Measurements from ENCODE around the gene CPXM2.

CPXM2 gene

DNA sequence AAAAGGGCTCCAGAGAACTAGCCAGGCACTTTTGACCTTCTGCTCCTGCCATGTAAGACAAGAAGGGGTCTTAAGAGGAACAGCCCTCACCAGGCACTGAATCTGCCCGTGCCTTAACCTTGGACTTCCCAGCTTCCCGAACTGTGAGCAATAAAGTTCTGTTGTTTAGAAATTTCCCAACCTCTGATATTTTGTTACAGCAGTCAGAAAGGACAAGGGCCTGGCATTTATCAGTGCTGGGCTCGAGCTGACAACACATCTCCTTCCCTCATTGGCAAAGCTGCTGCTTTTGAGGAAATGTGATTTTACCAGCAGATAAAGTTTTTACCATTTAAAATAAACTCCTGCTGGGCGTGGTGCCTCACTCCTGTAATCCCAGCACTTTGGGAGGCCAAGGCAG lies 122.0 kb downstream of the CPXM2 start:
- no peak overlapping the region for H3K27ac ChIP-seq (ENCODE audit: low read depth, low read length)
- H3K36me3 ChIP-seq (ENCODE audit: control insufficient read depth, insufficient read depth, low read length): no peaks in the 10 kb centered on the region
- no peak overlapping the region for H3K4me3 ChIP-seq (ENCODE audit: low read depth, low read length)
- no peaks in the 10 kb centered on the region for H3K27me3 ChIP-seq (ENCODE audit: control insufficient read depth, insufficient read depth, low read length)
- H3K9me3 ChIP-seq (ENCODE audit: control insufficient read depth, insufficient read depth, low read depth, low read length): no peaks in the 10 kb centered on the region; the same call in 1 of the 2 replicates
- no peaks in the 10 kb centered on the region for H3K4me1 ChIP-seq (ENCODE audit: control insufficient read depth, insufficient read depth, low read length)
- no peak overlapping the region for H3K9ac ChIP-seq (ENCODE audit: low read length)

DNA sequence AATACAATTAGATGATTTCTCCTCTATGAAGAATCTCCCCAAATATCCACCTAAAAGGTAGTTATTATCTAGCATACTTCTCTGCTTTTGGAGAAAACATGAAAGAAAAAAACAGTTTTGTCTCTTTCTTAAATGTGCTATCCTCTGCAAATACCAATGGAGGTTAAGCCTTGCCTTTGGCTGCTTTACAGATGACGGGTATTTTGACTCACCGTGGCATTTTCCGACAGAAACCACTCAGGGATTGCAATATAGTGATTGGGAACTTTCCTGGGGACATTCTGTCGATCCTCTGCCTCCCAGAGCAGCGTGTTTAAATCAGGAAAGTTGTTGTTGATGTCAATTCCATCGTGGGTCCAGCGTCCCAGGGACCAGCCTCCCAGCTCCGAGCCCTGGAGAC lies 124.8 kb downstream of the CPXM2 start:
- Histone ChIP-seq H3K4me3 (ENCODE audit: low read depth, low read length) (no peak overlapping the region), H3K36me3 (ENCODE audit: control insufficient read depth, insufficient read depth, low read length) (no peaks in the 10 kb centered on the region), H3K4me1 (ENCODE audit: control insufficient read depth, insufficient read depth, low read length) (no peaks in the 10 kb centered on the region), H3K27me3 (ENCODE audit: control insufficient read depth, insufficient read depth, low read length) (no peaks in the 10 kb centered on the region; the same call in 1 of the 2 replicates), H3K9me3 (ENCODE audit: control insufficient read depth, insufficient read depth, low read depth, low read length) (no peaks in the 10 kb centered on the region), H3K9ac (ENCODE audit: low read length) (no peak overlapping the region), H3K27ac (ENCODE audit: low read depth, low read length) (no peak overlapping the region)

DNA sequence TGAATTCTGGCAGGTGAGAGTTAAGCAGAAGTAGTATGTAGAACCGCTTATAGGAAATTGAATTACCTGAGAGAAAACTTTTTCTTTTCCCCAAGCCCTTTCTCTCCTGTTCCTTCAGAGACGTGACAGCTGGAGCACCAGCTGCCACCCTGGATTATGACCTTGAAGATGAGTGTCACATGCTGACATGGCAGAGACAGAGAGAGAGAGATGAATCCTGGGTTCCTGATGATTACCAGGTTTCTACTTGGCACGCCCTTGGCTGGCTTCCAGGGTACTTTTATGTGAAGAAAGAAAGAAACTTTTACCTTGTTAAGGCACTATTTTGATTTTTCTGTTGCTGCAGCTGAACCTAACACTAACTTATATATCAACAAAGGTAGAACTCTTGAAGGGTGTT lies 125.6 kb downstream of the CPXM2 start:
- no peaks in the 10 kb centered on the region for H3K36me3 ChIP-seq (ENCODE audit: control insufficient read depth, insufficient read depth, low read length)
- no peaks in the 10 kb centered on the region; the same call in 1 of the 2 replicates for H3K27me3 ChIP-seq (ENCODE audit: control insufficient read depth, insufficient read depth, low read length)
- no peaks in the 10 kb centered on the region for H3K9me3 ChIP-seq (ENCODE audit: control insufficient read depth, insufficient read depth, low read depth, low read length)
- no peak overlapping the region for H3K9ac ChIP-seq (ENCODE audit: low read length)
- H3K27ac ChIP-seq (ENCODE audit: low read depth, low read length): no peak overlapping the region
- H3K4me3 ChIP-seq (ENCODE audit: low read depth, low read length): no peak overlapping the region
- no peaks in the 10 kb centered on the region for H3K4me1 ChIP-seq (ENCODE audit: control insufficient read depth, insufficient read depth, low read length)

DNA sequence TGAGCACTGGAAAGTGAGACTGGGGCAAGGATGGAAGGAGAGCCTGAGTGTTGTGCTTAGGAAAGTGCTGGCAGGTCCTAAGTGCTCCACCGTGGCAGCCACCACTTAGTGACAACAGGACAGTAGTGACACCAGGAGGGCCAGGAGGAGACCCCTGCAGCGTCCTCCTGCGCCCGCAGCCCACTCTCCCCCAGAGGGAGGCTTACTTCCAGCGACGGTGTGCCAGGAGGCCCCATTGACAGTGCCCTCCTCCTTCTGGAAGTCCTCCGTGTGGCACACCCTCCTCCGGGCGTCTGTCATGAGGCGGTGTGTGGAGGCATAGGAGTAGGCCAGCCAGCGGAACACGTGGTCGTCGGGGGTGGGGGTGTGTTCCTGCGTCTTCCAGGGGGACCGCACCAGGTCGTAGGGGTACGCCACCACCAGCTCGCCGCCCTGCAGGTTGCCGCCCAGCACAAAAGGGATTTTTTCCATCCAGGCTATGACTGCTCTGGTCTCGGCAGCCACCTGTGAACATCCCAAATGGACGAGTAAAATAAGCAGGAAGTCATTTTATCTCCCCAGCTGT lies 129.9 kb downstream of the CPXM2 start:
- H3K27me3 ChIP-seq (ENCODE audit: control insufficient read depth, insufficient read depth, low read length): no peaks in the 10 kb centered on the region; the same call in 1 of the 2 replicates
- H3K27ac ChIP-seq (ENCODE audit: low read depth, low read length): no peak overlapping the region
- no peaks in the 10 kb centered on the region for H3K36me3 ChIP-seq (ENCODE audit: control insufficient read depth, insufficient read depth, low read length)
- H3K4me3 ChIP-seq (ENCODE audit: low read depth, low read length): no peak overlapping the region
- peaks cover 13% of the 10 kb centered on the region; the same call in 1 of the 2 replicates for H3K4me1 ChIP-seq (ENCODE audit: control insufficient read depth, insufficient read depth, low read length)
- no peaks in the 10 kb centered on the region for H3K9me3 ChIP-seq (ENCODE audit: control insufficient read depth, insufficient read depth, low read depth, low read length)
- no peak overlapping the region for H3K9ac ChIP-seq (ENCODE audit: low read length)

DNA sequence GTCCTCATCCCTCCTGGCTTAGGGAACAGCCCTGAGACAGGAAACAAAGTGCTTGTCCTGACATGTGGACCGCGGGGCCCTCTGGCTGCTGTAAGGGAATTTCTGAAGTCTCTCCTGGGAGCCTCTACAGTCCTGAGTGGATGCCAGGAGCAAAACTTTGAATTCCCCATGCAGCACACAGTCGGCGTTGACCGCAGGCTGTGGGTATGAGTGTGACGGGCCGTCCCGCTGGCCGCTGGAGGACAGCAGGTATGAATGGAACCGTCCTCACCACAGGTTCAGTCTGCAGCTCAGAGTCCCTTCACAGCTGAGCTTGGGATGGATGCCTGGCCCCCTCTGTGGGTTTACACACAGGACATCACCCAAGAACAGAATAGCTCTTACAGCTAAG lies 130.6 kb downstream of the CPXM2 start:
- no peak overlapping the region for H3K9ac ChIP-seq (ENCODE audit: low read length)
- no peak overlapping the region for H3K27ac ChIP-seq (ENCODE audit: low read depth, low read length)
- no peaks in the 10 kb centered on the region; the same call in 1 of the 2 replicates for H3K27me3 ChIP-seq (ENCODE audit: control insufficient read depth, insufficient read depth, low read length)
- no peaks in the 10 kb centered on the region for H3K9me3 ChIP-seq (ENCODE audit: control insufficient read depth, insufficient read depth, low read depth, low read length)
- H3K4me1 ChIP-seq (ENCODE audit: control insufficient read depth, insufficient read depth, low read length): peaks cover 13% of the 10 kb centered on the region; the same call in 1 of the 2 replicates
- no peak overlapping the region for H3K4me3 ChIP-seq (ENCODE audit: low read depth, low read length)
- H3K36me3 ChIP-seq (ENCODE audit: control insufficient read depth, insufficient read depth, low read length): no peaks in the 10 kb centered on the region

DNA sequence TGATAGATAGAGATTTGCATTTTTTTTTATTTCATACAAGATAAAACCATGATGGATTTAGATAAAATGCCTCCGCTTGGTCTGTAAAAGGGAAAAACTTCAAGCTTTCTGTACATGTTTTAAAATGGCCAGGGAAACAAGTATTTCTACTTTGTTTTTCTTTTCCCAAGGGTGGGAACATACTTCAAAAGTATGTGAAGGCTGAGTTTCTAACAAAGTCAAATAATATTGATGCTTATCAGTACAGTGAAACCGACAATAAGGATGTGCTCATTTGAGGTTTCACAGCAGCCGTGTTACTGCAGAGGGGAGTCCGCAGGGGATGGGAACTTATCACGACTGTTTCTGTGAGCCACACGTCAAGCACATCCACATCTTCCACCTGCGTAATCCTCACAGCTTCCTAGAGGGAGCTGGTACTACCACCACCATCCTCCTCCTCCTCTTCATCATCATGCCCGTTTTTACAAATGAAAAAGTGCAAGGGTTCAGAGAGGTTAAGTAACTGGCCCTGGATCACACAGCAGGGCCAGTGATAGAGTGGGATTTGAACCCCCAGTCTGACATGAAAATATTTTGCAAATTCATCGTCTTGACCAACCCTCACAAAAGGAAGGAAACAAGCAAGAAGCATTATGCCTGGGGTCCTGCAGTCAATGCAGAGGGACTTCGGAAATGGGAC lies 131.1 kb downstream of the CPXM2 start:
- Histone ChIP-seq H3K9me3 (ENCODE audit: control insufficient read depth, insufficient read depth, low read depth, low read length) (no peaks in the 10 kb centered on the region), H3K4me3 (ENCODE audit: low read depth, low read length) (no peak overlapping the region), H3K4me1 (ENCODE audit: control insufficient read depth, insufficient read depth, low read length) (peaks cover 19% of the 10 kb centered on the region), H3K27ac (ENCODE audit: low read depth, low read length) (no peak overlapping the region), H3K36me3 (ENCODE audit: control insufficient read depth, insufficient read depth, low read length) (no peaks in the 10 kb centered on the region), H3K9ac (ENCODE audit: low read length) (no peak overlapping the region), H3K27me3 (ENCODE audit: control insufficient read depth, insufficient read depth, low read length) (no peaks in the 10 kb centered on the region; the same call in 1 of the 2 replicates)

DNA sequence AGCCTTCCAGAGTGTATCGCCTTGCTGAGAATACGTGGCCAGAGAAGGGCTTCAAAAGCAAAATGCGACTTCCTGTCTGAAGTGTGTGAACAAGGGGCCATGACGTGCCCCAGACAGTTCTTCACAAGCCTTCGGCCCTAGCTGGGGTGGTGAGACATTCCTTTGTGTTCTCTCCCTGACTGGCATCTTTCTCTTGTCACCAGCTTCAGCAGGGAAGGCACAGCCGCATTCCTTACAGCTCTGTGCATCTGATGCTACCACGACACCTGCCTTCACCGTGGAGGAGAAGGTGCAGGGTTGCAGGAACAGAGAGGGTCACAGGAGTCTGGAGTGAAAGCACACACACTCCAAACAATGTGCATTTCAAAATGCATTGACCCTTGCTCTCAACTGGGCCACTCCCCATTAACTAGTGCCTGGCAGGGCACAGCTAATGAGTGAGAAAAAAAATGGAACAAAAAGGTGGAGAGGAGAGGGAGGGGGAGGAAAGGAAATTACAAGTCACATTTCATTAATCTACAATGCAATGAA lies 132.0 kb downstream of the CPXM2 start:
- H3K4me1 ChIP-seq (ENCODE audit: control insufficient read depth, insufficient read depth, low read length): peaks cover 27% of the 10 kb centered on the region
- H3K27ac ChIP-seq (ENCODE audit: low read depth, low read length): no peak overlapping the region
- no peak overlapping the region for H3K9ac ChIP-seq (ENCODE audit: low read length)
- no peaks in the 10 kb centered on the region for H3K36me3 ChIP-seq (ENCODE audit: control insufficient read depth, insufficient read depth, low read length)
- H3K27me3 ChIP-seq (ENCODE audit: control insufficient read depth, insufficient read depth, low read length): no peaks in the 10 kb centered on the region; the same call in 1 of the 2 replicates
- H3K4me3 ChIP-seq (ENCODE audit: low read depth, low read length): no peak overlapping the region
- H3K9me3 ChIP-seq (ENCODE audit: control insufficient read depth, insufficient read depth, low read depth, low read length): no peaks in the 10 kb centered on the region

DNA sequence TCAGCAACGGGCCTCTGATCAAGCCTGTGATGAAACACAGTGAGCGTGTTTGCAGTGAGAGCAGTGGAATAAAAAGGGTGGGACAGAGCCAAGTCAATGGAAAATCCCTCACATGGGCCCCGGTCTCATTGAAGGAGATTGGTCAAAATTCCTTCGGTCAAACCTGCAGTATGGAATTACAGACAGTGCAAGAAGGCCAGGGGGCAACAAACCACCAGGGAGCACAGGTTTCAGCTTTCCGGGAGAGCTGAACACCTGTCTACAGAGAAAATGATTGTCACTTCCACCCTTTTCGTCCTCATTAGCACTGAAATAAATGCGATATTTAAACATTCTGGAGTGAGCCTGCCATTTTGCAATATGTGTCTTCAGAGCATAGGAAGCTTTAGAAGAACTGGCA lies 132.6 kb downstream of the CPXM2 start:
- Histone ChIP-seq H3K27me3 (ENCODE audit: control insufficient read depth, insufficient read depth, low read length) (no peaks in the 10 kb centered on the region; the same call in 1 of the 2 replicates), H3K36me3 (ENCODE audit: control insufficient read depth, insufficient read depth, low read length) (no peaks in the 10 kb centered on the region), H3K4me3 (ENCODE audit: low read depth, low read length) (no peak overlapping the region), H3K9ac (ENCODE audit: low read length) (no peak overlapping the region), H3K9me3 (ENCODE audit: control insufficient read depth, insufficient read depth, low read depth, low read length) (no peaks in the 10 kb centered on the region), H3K4me1 (ENCODE audit: control insufficient read depth, insufficient read depth, low read length) (peaks cover 32% of the 10 kb centered on the region), H3K27ac (ENCODE audit: low read depth, low read length) (no peak overlapping the region)

DNA sequence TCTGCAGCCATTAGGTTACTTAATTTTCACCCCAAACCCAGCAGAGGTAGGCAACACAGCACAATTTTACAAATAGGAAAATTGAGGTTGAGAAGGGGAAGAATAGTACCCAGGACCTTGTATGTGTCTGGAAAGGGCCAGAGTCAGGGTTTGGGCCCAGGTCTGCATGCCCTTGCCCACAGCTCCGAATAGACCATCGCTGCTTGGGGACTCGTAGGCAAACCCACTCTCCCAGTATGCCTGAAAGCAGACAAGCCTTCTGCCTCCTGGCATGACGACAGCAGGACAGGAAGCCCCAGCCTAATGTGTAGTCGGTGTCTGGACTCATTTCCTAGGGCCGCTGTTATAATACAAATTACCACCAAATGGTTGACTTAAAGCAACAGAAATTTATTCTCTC lies 133.8 kb downstream of the CPXM2 start:
- no peak overlapping the region for H3K27ac ChIP-seq (ENCODE audit: low read depth, low read length)
- H3K4me3 ChIP-seq (ENCODE audit: low read depth, low read length): no peak overlapping the region
- H3K27me3 ChIP-seq (ENCODE audit: control insufficient read depth, insufficient read depth, low read length): no peaks in the 10 kb centered on the region; the same call in 1 of the 2 replicates
- no peak overlapping the region for H3K9ac ChIP-seq (ENCODE audit: low read length)
- H3K9me3 ChIP-seq (ENCODE audit: control insufficient read depth, insufficient read depth, low read depth, low read length): no peaks in the 10 kb centered on the region
- peaks cover 38% of the 10 kb centered on the region for H3K4me1 ChIP-seq (ENCODE audit: control insufficient read depth, insufficient read depth, low read length)
- no peaks in the 10 kb centered on the region for H3K36me3 ChIP-seq (ENCODE audit: control insufficient read depth, insufficient read depth, low read length)

DNA sequence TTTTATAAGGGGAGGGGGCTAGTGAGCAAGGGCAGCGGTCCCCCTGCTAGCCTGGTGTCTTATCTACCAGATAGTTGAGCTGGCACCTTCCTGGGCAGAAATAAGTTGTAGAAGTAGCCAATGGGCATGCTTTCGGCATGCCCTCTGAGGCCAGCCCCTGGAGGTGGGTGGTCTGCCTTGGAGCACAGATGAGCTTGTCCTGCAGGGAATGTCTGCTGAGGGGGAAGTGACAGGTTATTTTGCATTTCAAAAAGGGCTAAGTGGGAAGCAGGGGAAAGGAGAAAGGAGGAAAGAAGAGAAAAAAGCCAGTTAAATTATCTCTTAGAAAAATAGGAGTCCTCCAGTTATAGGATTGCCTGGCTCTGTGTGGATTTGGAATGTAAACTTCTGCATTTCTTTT lies 136.5 kb downstream of the CPXM2 start:
- H3K9me3 ChIP-seq (ENCODE audit: control insufficient read depth, insufficient read depth, low read depth, low read length): peaks cover 4% of the 10 kb centered on the region; the same call in 1 of the 2 replicates
- no peaks in the 10 kb centered on the region; the same call in 1 of the 2 replicates for H3K36me3 ChIP-seq (ENCODE audit: control insufficient read depth, insufficient read depth, low read length)
- H3K9ac ChIP-seq (ENCODE audit: low read length): no peak overlapping the region
- no peak overlapping the region for H3K27ac ChIP-seq (ENCODE audit: low read depth, low read length)
- H3K4me3 ChIP-seq (ENCODE audit: low read depth, low read length): no peak overlapping the region
- peaks cover 54% of the 10 kb centered on the region for H3K4me1 ChIP-seq (ENCODE audit: control insufficient read depth, insufficient read depth, low read length)
- H3K27me3 ChIP-seq (ENCODE audit: control insufficient read depth, insufficient read depth, low read length): no peaks in the 10 kb centered on the region

DNA sequence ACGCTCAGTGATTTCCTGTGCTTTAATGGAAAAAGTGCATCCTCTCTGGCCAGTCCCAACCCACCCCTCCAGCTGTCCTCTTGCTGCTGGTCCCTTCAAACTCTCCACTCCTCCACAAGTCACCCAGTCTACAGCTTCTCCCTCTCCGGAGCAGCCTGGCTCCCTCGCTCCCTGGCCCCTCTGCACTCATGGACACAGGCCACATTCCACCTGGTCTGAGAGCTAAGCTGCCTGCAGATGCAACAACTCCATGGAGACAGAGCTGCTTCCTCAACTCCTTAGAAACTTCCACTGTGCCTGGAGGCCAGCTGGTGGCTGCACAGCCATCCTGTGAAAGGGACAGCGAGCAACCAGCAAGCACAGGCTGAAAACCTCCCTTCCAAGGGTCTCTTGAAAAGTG lies 137.5 kb downstream of the CPXM2 start:
- Histone ChIP-seq H3K9me3 (ENCODE audit: control insufficient read depth, insufficient read depth, low read depth, low read length) (peaks cover 4% of the 10 kb centered on the region; the same call in 1 of the 2 replicates), H3K27me3 (ENCODE audit: control insufficient read depth, insufficient read depth, low read length) (no peaks in the 10 kb centered on the region)

More for the DNA sequence above, 137.5 kb downstream of the CPXM2 start:
- H3K9ac ChIP-seq (ENCODE audit: low read length): no peak overlapping the region
- H3K36me3 ChIP-seq (ENCODE audit: control insufficient read depth, insufficient read depth, low read length): no peaks in the 10 kb centered on the region; the same call in 1 of the 2 replicates
- no peak overlapping the region for H3K27ac ChIP-seq (ENCODE audit: low read depth, low read length)
- H3K4me3 ChIP-seq (ENCODE audit: low read depth, low read length): no peak overlapping the region
- H3K4me1 ChIP-seq (ENCODE audit: control insufficient read depth, insufficient read depth, low read length): peaks cover 47% of the 10 kb centered on the region

Measured in HUES6 (cell line).